ENCODE data around the gene OR6K2.

OR6K2 gene

GRCh38 chr1:158687037-158687436 lies 13.4 kb downstream of the OR6K2 start:
- in situ Hi-C loops (cut with MboI; ENCODE audit: low pct_unique_long_range_greater_than_20kb, low sequenced_read_pairs), result no loop called here

GRCh38 chr1:158686111-158687009 lies 14.1 kb downstream of the OR6K2 start, which contains the start of gene SPTA1:
SPTA1 (minus strand) TSS chr1:158686715; CDS start chr1:158686517, 198 bp downstream.
- in situ Hi-C loops (cut with MboI; ENCODE audit: low pct_unique_long_range_greater_than_20kb, low sequenced_read_pairs), result no loop called here
- DNase-seq, result no peak

More at GRCh38 chr1:158687037-158687436, 13.4 kb downstream of the OR6K2 start:
- no peak for DNase-seq

DNA sequence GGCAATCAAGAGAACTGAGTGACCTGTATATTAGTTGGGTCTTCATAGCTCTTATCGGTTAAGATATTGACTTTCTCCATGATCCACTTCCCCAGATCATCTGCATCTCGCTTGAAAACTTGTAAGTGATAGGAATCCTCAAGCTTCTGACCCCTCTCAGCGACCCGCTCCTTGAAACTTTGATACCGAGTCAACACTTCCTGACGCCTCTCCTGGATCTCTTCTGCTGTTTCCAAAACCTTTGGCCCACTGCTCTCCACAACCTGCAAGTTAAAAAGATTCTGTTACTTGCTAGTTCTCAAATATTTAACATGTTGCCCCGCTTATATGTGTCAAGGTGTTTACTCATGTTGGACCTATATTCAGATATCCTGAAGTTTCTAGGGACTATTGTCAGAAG lies 15.4 kb downstream of the OR6K2 start:
- in situ Hi-C loops (cut with MboI; ENCODE audit: low pct_unique_long_range_greater_than_20kb, low sequenced_read_pairs), result no loop called here
- no peak for DNase-seq

- no peak for DNase-seq
- in situ Hi-C loops (cut with MboI; ENCODE audit: low pct_unique_long_range_greater_than_20kb, low sequenced_read_pairs), result no loop called here
Observed at GRCh38 chr1:158681606-158682005, 18.8 kb downstream of the OR6K2 start.

- in situ Hi-C loops (cut with MboI; ENCODE audit: low pct_unique_long_range_greater_than_20kb, low sequenced_read_pairs), result no loop called here
- DNase-seq, result no peak
Observed at GRCh38 chr1:158679289-158679688, 21.2 kb downstream of the OR6K2 start.

DNA sequence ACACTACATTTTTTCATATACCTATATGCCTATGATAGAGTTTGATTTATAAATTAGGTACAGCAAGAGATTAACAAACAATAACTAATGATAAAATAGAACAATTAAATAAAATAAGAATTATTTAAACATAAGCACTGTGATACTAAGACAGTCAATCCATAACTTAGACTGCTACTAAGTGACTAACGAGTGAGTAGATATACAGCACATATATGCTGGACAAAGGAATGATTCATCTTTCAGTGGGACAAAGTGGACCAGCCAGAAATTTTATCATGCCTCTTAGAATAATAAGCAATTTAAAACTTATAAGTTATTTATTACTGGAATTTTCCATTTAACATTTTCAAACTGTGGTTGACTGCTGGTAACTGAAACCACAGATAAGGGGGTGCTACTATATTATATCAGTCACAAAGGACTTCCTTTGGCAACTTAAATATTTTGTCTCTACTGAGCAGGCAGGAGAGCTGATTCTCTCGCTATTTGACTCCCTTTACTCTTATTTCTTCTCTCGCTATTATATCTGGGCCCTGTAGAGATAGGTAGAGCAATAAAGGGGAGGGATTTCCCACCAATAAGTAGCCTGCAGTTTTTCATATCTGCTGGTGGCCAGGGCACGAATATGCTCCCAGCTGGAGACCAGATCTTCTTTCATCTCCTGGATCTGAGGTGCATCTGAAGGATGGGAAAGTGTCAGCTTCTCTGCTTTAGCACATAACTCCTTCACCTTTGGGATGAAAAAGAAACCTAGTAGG lies 24.7 kb downstream of the OR6K2 start:
- no peak for DNase-seq
- in situ Hi-C loops (cut with MboI; ENCODE audit: low pct_unique_long_range_greater_than_20kb, low sequenced_read_pairs), result no loop called here

GRCh38 chr1:158674302-158674701 lies 26.1 kb downstream of the OR6K2 start:
- in situ Hi-C loops (cut with MboI; ENCODE audit: low pct_unique_long_range_greater_than_20kb, low sequenced_read_pairs), result no loop called here
- DNase-seq, result no peak

DNA sequence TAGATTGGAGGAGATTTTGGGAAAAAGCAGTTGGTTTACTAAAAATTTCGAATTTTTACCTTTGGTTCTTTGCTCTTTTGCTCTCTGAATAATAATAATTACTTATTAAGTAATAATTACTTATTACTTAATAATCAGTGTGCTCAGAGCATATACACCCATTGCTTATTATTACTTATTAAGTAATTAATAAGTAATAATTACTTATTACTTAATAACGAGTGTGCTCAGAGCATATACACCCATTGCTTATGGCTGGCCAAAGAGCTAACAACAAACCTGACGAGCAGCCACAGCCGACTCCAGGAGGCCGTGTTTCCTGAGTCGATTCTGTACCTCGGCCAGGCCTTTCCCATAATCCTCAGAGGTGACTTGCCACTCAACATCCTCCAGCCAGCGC lies 34.4 kb downstream of the OR6K2 start:
- no peak for DNase-seq
- in situ Hi-C loops (cut with MboI; ENCODE audit: low pct_unique_long_range_greater_than_20kb, low sequenced_read_pairs), result no loop called here

- in situ Hi-C loops (cut with MboI; ENCODE audit: low pct_unique_long_range_greater_than_20kb, low sequenced_read_pairs), result no loop called here
- peak; percentile 55 for DNase-seq
Observed at GRCh38 chr1:158654571-158654970, 45.9 kb downstream of the OR6K2 start.

DNA sequence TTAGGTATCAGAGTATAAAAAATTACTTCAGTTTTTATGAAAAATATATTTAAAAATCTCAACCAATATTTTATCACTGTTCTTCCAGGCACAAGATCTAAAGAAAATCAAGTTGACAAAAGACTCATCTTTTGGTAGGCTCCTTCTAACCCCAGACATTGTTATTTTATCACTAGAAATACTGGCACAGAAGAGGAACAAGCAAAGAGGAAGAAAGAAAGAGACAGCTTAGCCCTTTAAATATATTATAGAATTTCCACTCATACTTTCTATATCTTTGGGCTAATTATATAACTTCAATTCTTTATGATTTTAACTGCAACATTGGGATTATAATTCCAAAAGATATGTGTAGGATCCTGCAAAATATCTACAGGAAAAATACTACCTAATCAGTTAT lies 46.4 kb downstream of the OR6K2 start:
- in situ Hi-C loops (cut with MboI; ENCODE audit: low pct_unique_long_range_greater_than_20kb, low sequenced_read_pairs), result no loop called here
- peak; percentile 4 for DNase-seq

DNA sequence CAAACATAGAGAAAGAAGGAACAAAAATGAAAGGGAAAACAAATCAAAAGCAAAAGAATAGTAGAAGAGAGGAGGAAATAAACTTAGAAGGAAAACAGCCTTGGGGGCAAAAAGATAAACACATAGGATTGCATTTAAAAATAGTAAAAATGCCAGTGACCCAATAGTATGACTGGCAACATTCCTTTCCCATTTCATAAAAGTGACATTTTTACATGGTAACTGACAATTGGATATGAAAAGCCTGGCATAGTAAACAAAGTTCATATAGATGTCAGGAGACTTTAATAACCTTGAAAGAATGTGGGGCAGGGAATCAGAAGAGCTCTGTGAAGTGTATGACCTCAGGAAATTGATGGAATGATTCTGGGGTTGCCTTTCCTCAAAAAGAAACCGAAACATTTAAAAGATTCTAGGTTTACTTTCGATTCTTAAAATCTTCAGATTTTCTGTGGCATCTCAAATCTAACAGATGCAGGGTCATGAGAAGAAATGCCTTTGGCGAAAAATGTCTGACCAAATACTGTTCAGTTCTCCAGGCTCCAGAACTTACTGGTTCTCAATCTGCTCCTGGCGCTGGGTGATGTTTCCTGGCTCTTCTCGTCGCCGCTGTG lies 47.6 kb downstream of the OR6K2 start:
- in situ Hi-C loops (cut with MboI; ENCODE audit: low pct_unique_long_range_greater_than_20kb, low sequenced_read_pairs), result no loop called here
- no peak for DNase-seq
